GM12864 (cell line): Measurements from ENCODE around the gene TBXA2R.

ENCODE experiments used
- DNase-seq: peaks from one replicate; pipeline ENCODE4 v3.0.0-alpha.2; 2011; ENCODE audit warnings: low read depth
- H3K4me3 ChIP-seq: 2 replicates; pipeline ENCODE4 v1.5.1; 2011; ENCODE audit warnings: mild to moderate bottlenecking, low read depth, low read length, control low read depth
- TF ChIP-seq, protein P1 (sequence below): IDR thresholded peaks from 2 replicates; pipeline ENCODE4 v1.5.1; 2011; ENCODE audit warnings: low read depth, mild to moderate bottlenecking, moderate library complexity, low read length, control low read depth, inconsistent platforms; ENCODE audit errors: missing control alignments

Gene TBXA2R

DNA sequence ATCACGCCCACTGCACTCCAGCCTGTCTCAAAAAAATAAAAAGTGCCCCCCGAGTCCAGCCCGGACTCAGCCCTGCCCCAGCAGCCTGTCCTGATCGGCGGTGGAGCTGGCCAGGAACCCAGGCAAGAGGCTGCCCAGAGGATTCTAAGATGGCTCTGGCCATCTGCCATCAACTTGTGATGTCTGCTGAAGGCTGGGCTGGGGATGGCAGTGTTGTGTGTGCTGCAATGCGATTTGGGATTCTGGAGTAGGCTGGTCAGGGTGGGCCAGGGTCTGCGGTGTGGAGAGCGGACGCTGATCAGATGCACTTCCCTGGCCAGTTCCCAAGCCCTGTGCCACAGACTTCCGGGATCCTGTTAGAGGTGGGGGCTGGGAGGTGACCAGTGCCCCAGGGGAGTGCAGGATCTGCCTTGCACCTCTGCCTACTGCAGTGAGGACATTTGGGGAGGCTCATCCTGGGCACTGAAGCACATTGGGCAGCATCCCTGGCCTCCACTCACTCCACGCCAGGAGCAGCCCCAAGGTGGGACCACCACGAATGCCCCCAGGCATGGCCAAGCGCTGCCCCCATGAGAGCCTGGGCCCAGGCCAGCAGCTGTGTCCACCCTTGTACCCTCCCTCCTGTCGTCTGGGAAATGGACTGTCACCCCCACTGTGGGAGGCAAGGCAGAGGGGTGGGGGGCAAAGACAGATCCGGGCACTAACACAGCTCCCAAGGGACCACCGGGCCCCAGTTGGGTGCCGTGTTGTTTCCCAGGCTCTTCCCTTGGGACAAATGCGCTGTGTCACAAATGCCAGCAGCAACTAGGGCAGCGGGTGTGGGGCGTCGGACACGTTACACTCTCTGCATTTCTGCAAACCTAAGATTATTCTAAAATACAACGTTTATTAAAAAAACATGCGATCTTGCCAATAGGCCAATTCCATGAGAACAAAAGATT is 3.4 kb upstream of the TBXA2R start:
- no peak for DNase-seq
- H3K4me3 ChIP-seq = no peak overlapping the region
- TF ChIP-seq, protein P1, sequence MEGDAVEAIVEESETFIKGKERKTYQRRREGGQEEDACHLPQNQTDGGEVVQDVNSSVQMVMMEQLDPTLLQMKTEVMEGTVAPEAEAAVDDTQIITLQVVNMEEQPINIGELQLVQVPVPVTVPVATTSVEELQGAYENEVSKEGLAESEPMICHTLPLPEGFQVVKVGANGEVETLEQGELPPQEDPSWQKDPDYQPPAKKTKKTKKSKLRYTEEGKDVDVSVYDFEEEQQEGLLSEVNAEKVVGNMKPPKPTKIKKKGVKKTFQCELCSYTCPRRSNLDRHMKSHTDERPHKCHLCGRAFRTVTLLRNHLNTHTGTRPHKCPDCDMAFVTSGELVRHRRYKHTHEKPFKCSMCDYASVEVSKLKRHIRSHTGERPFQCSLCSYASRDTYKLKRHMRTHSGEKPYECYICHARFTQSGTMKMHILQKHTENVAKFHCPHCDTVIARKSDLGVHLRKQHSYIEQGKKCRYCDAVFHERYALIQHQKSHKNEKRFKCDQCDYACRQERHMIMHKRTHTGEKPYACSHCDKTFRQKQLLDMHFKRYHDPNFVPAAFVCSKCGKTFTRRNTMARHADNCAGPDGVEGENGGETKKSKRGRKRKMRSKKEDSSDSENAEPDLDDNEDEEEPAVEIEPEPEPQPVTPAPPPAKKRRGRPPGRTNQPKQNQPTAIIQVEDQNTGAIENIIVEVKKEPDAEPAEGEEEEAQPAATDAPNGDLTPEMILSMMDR = no peak

DNA sequence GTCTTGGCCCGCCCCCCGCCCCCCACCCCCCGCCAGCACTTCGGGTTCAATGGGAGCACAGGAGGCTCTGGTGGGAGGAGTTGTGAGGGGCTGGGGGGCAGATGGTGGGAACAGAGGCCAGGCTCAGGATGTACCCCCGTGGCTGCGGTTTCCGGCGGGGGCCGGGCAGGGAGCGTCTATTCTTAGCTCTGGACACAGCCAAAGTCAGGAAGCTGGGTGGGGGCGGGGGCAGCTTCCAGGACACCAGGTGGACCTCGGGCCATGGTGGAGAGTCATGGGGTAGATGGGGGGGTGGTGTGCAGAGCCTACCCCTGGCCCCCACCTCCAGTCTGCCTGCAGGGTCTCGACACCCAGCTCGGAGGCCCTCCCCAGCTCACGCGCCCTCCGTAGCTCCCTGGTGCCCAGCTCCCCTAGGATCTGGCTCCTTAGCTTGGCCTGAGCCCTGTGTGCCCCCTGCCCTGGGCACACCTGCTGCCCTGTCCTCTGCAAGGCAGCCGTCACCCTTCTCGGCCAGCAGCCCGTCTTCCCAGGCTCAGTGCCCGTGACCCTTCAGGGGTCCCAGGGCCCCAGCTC is 2.2 kb upstream of the TBXA2R start:
- no peak overlapping the region for H3K4me3 ChIP-seq
- no peak for DNase-seq
- TF ChIP-seq, protein P1 = no peak

DNA sequence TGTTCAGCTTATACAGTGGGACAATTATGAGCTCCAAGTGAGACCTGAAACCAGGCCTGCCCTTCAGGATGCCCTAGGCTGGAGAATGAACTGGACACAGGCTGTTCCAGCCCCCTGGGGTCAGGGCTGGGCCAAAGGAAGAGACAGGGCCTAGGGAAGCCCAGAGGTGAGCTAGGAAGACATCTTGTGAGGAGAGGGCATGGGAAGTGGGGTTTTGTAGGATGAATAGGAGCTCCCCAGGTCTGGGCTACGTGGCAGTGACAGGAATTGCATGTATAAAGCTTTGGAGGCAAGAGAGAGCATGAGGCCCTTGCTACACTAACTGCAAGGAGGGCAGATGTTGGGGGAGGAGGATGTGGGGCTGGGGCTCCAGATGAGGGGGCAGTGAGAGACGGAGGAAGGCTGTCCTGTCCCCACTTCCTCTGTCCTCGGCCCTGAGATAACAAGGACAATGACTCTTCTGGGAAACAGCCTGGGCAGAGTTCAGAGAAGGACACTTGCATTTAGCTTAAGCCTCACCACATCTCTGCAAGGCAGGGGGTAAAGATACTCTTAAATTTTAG is 1.5 kb upstream of the TBXA2R start:
- H3K4me3 ChIP-seq = no peak overlapping the region
- DNase-seq = no peak
- TF ChIP-seq, protein P1 = no peak

DNA sequence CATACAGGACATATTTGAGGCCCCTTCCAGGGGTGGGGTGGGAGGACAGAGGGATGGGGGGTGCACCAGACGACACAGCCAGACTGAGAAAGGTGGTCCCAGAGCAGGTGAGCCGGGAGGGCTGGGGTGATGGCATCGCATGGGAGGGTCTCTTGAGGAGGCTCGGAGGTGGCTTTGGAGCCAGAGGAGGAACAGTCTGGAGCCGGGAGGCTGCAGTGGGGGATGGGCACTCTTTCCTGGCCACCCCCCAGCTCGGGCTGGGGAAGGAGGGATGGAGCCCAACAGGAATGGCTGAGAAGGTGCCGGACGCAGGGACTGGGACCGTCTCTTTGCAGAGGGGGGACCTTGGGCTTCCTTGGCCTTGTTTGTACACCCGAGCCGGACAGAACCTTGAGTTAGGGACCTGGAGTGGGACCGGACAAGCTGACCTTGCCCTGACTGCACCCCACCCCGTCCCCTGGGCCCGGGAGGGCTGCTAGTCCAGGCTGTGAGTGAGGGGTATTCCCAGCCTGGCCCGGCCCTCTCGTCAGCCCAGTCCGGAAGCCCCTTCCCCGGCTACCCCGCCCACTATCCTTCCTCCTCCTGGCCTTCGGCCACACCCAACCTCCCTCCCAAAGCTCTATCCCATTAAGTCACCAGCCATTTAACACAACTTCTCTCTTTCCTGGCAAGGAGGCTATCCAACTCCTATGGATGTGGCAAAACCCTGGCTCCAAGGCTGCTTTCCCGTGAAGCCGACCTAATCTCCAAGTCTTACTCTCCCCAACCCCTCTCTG is 816 bp upstream of the TBXA2R start:
- no peak overlapping the region for H3K4me3 ChIP-seq
- TF ChIP-seq, protein P1 = no peak
- no peak for DNase-seq

DNA sequence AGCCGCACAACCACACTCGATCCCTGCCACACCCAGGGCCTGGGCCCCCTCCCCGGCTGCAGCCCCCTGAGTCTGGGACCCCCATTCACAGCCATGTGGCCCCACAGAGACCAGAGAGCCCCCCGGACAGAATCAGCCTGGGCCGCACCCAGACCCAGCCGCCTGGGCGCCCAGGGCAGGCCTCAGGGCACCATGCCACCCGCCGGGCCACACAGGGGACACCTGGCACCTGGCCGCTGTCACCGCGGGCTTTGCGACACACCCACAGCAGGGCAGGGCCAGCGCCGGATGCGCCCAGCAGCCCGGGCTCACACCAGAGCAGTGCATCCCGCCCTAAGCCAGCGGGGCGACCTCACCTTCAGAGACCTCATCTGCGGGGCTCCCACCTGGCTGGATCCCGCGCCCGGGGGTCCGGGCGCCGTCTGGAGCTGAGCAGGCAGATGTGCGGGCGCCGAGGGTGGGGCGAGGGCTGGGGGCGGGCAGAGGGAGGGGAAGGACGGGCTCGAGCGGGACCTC is 443 bp downstream of the TBXA2R start:
- DNase-seq = no peak
- no peak overlapping the region for H3K4me3 ChIP-seq
- TF ChIP-seq, protein P1 = no peak

DNA sequence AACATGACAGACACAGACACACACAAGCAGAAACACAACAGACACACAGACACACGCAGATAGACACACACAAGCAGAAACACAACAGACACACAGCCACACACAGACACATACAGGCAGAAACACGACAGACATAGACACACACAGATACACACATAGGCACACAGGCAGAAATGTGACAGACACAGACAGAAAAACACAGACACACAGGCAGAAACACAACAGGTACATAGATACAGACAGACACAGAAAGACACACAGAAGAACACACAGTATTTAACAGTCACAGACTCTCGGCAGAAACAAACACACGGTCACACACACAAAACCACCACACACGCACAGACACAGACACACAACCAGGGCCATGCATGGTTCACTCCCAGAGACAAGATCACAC is 905 bp downstream of the TBXA2R start:
- no peak for DNase-seq
- H3K4me3 ChIP-seq = no peak overlapping the region
- TF ChIP-seq, protein P1 = no peak
